Retinal pigment epithelial cell (primary cell): ENCODE data around the gene SH3RF3.
A peak's percentile ranks its signal among the peaks of the same experiment; 100 is the strongest.

Source experiments
- DNase-seq: peaks from one replicate; pipeline ENCODE4 v3.0.0-alpha.2; 2010; ENCODE audit warnings: low read depth
- H3K4me3 ChIP-seq: 2 replicates; pipeline ENCODE4 v1.5.1; 2011; ENCODE audit warnings: mild to moderate bottlenecking, low read length, control low read depth, moderate library complexity
- CTCF ChIP-seq: conservative IDR thresholded peaks from 2 replicates; pipeline ENCODE4 v1.5.1; 2011; ENCODE audit warnings: low read depth, low read length, control low read depth, inconsistent platforms

Gene SH3RF3

DNA sequence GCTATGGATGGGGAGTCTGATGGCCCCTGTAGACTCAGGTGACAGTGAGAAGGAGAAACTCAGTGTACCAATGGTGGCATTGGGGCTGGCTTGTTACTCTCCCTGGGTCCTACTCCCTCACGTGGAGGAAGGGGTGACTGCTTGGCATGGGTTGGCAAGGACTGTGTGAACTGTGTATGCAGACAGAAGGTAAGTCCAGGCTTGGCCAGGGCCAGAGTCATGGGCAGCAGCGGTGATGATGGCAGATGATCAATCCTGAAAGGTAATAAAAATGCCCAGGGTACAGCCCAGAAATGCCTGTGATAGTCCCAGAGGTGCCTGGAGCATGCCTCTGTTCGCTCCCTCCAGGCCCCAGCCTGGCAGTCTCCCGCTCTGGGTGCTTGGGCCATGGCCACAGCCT lies 153.9 kb downstream of the SH3RF3 start:
- no peak for DNase-seq
- H3K4me3 ChIP-seq, result no peak overlapping the region
- no peak for TF ChIP-seq CTCF

DNA sequence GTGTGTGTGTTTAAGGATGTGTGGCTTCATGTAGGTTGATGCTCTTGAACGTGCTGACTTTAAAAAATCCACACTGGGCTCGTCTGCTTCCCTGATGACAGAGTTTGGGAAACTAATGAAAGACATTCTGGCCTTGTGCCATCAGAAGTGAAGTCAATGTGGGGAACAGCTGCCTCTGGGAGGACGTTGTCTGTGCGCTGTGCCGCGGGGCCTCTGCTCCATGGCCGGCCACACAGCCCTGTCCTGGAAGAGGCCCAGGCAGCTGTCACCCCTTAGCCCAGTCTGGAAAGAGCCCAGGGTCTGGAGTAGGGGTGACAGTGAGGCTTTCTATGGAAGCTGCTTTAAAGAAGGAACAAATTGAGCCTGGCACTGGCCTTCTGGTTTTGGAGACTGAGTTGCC lies 155.8 kb downstream of the SH3RF3 start:
- no peak overlapping the region for H3K4me3 ChIP-seq
- TF ChIP-seq CTCF, result no peak
- no peak for DNase-seq

- DNase-seq, result peak; percentile 1
- no peak for TF ChIP-seq CTCF
Measured at GRCh38 chr2:109285244-109285651, 156.2 kb downstream of the SH3RF3 start.

DNA sequence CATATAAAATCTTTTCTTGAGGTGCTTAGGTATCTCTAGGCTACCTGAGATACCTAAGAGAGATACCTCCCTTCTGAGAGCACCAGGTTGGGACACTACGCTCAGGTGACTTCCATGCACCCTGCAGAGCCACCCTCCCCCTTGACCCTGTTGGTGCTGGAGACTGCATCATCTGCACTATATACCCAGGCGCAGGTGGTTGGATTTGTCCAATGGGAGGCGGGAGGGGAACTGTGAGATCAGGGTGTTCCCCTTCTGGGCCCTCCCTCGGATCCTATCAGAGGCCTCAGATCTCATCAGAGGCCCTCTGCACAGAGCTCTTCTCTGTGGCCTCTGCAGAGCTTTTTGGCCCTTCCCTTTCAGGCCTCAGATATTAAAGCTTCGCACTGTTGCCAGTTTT lies 158.4 kb downstream of the SH3RF3 start:
- TF ChIP-seq CTCF, result no peak
- H3K4me3 ChIP-seq, result no peak overlapping the region
- no peak for DNase-seq

More at GRCh38 chr2:109285244-109285651, 156.2 kb downstream of the SH3RF3 start:
- H3K4me3 ChIP-seq, result no peak overlapping the region

DNA sequence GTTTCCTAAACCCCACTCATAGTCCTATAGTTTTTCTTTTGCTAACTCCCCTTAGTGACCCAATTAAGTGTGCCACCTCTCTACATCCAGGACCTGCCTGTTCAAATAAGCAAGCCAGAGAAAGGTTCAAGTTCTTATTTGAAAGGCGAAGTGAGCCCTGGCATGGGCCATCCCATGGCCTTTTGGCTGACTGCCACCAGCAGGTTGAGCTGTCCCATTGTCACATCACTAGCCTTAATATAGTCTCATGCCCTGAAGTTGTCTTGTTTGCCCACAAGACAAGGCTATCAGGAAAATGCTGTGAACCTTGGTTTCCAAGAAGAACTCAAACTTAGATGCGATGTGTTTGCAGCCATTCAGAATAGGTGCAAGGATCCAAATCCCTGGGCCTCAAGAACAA lies 158.8 kb downstream of the SH3RF3 start:
- DNase-seq, result no peak
- no peak overlapping the region for H3K4me3 ChIP-seq
- no peak for TF ChIP-seq CTCF

- no peak for DNase-seq
- no peak overlapping the region for H3K4me3 ChIP-seq
- no peak for TF ChIP-seq CTCF
Measured at GRCh38 chr2:109288544-109289368, 159.8 kb downstream of the SH3RF3 start.
